Measurements from ENCODE around the gene TJAP1. TPM values are rescaled to one million over a fixed set of nuclear protein-coding genes. Genes with fewer than 3 reads are reported as not detected.

The TJAP1 gene
- total RNA-seq, 2 experiments from 2014 or later: 30.2 to 32.9 TPM

DNA sequence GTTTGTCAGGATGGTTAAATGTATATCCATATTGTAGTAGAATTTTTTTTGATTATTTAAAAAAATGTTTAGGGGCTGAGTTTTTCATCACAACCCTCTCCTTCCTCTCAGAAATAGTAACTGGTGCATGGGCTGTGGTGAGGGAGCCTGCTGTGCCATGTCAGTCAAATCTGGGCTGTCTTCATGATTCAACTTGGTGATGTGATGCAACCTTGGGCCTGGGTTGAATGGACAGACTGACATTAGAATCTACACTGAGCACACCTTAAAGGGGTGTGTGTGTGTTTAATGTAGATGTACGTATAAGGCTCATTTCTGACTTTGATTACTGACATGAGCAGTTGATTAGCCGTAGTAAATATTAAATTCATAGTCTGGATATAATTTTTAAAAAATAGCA is 3.7 kb downstream of the TJAP1 start:
- H3K27me3 Mint-ChIP-seq: no peaks in the 10 kb centered on the region
- CTCF ChIA-PET: interaction anchor here (0.7 kb wide), 1 partner anchor 20 kb away, joined by 3 read pairs; no protein-coding TSS in a partner anchor

DNA sequence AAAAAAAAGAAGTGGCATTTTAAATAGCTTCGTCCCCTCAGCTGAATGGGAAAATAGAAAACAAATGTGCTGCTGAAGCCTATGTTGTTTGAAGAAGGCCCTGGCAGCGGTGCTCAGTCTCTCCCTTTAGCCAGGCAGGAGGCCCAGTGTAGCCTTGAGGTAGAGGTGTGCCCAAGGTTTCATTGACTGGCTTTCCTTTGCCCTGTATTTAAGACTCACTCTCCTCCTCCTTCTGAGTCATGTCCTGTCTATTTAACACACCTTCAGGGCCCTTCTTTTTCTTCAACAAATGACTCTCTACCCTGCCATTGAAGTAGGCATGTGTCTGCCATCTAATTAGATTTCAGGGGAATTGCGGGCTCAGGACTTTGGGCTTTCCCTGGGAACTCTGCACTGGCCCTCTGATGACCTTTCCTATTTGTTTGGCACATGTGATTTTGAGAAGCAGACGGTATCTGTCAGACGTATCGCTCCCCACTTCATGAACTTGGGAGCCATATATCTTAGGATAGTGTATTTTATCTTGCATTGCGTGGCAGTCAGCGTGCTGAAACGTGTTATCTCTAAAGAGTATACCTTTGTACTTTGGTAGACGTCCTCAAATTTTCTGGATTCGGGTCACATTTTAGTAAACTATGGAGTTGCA is 4.3 kb downstream of the TJAP1 start:
- H3K9me3 Mint-ChIP-seq: no peaks in the 10 kb centered on the region
- intact Hi-C loops (cut with micrococcal nuclease): no loop called here
- H3K27ac Mint-ChIP-seq: no peak overlapping the region
- DNase-seq: no peak
- ATAC-seq: peak; percentile 25
- H3K4me3 Mint-ChIP-seq: no peak overlapping the region
- H3K27me3 Mint-ChIP-seq: no peaks in the 10 kb centered on the region
- H3K36me3 Mint-ChIP-seq (ENCODE audit: low read depth): peaks cover 10% of the 10 kb centered on the region
- ChIA-PET POLR2A (interaction anchor here (0.6 to 0.8 kb wide), 2 partner anchors 24 to 918 kb away, joined by 3 read pairs; no protein-coding TSS in a partner anchor), CTCF (no interaction called here)
- peaks cover 49% of the 10 kb centered on the region for H3K4me1 Mint-ChIP-seq (ENCODE audit: low read depth)
- TF ChIP-seq, protein P1, sequence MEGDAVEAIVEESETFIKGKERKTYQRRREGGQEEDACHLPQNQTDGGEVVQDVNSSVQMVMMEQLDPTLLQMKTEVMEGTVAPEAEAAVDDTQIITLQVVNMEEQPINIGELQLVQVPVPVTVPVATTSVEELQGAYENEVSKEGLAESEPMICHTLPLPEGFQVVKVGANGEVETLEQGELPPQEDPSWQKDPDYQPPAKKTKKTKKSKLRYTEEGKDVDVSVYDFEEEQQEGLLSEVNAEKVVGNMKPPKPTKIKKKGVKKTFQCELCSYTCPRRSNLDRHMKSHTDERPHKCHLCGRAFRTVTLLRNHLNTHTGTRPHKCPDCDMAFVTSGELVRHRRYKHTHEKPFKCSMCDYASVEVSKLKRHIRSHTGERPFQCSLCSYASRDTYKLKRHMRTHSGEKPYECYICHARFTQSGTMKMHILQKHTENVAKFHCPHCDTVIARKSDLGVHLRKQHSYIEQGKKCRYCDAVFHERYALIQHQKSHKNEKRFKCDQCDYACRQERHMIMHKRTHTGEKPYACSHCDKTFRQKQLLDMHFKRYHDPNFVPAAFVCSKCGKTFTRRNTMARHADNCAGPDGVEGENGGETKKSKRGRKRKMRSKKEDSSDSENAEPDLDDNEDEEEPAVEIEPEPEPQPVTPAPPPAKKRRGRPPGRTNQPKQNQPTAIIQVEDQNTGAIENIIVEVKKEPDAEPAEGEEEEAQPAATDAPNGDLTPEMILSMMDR (IDR thresholded peaks at IDR 0.05): no peak

More for the DNA sequence above, 3.7 kb downstream of the TJAP1 start:
- peak; percentile 40 for DNase-seq
- intact Hi-C loops (cut with micrococcal nuclease): no loop called here
- peak overlapping the region; percentile 27 for H3K27ac Mint-ChIP-seq
- TF ChIP-seq, protein P1 (IDR thresholded peaks at IDR 0.05): no peak
- ATAC-seq: no peak
- peaks cover 10% of the 10 kb centered on the region for H3K36me3 Mint-ChIP-seq (ENCODE audit: low read depth)
- POLR2A ChIA-PET: interaction anchor here (0.6 kb wide), 1 partner anchor 195 kb away, joined by 3 read pairs; no protein-coding TSS in a partner anchor
- no peak overlapping the region for H3K4me3 Mint-ChIP-seq
- H3K4me1 Mint-ChIP-seq (ENCODE audit: low read depth): peaks cover 52% of the 10 kb centered on the region
- no peaks in the 10 kb centered on the region for H3K9me3 Mint-ChIP-seq

DNA sequence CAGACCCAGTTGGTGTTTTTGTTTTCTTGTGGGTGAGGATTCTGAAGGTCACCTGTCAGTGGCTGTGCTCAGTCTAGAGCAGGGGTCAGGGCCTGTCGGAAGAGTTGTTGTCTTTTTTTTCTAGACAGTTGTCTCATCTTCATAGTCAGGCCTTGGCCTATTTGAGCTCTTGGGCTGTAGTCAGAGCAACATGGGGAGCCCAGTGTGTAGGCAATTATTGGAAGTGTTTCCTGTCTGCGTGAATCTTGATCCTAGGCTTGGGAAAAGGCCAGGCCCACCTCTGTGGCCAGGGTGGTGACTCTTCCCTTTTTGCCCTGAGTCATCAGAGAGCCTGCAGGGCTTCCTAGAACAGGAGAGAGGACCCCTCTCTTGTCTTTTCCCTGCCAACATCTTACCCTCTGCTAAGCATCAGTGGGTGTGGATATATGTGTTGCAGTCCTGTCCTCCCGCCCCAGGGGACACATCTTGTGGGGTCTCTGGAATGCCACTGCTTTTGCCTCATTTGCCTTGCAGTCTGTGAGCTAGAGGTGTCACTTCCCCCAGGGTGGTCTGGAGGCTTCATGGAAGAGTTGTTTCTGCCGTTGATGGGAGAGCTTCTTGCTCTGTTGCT is 11.4 kb downstream of the TJAP1 start:
- H3K4me3 Mint-ChIP-seq: no peak overlapping the region
- TF ChIP-seq, protein P1 (IDR thresholded peaks at IDR 0.05): no peak
- no peak for ATAC-seq
- H3K36me3 Mint-ChIP-seq (ENCODE audit: low read depth): no peaks in the 10 kb centered on the region
- intact Hi-C loops (cut with micrococcal nuclease): no loop called here
- H3K27ac Mint-ChIP-seq: no peak overlapping the region
- POLR2A ChIA-PET: interaction anchor here (1.1 kb wide), 1 partner anchor 11 kb away, joined by 3 read pairs; no protein-coding TSS in a partner anchor
- DNase-seq: no peak
- CTCF ChIA-PET: interaction anchor here (1.0 to 10.4 kb wide), 3 partner anchors 18 to 591 kb away, joined by 3 to 78 read pairs (median 18); no protein-coding TSS in a partner anchor
- no peaks in the 10 kb centered on the region for H3K27me3 Mint-ChIP-seq
- peaks cover 6% of the 10 kb centered on the region for H3K4me1 Mint-ChIP-seq (ENCODE audit: low read depth)
- H3K9me3 Mint-ChIP-seq: no peaks in the 10 kb centered on the region

DNA sequence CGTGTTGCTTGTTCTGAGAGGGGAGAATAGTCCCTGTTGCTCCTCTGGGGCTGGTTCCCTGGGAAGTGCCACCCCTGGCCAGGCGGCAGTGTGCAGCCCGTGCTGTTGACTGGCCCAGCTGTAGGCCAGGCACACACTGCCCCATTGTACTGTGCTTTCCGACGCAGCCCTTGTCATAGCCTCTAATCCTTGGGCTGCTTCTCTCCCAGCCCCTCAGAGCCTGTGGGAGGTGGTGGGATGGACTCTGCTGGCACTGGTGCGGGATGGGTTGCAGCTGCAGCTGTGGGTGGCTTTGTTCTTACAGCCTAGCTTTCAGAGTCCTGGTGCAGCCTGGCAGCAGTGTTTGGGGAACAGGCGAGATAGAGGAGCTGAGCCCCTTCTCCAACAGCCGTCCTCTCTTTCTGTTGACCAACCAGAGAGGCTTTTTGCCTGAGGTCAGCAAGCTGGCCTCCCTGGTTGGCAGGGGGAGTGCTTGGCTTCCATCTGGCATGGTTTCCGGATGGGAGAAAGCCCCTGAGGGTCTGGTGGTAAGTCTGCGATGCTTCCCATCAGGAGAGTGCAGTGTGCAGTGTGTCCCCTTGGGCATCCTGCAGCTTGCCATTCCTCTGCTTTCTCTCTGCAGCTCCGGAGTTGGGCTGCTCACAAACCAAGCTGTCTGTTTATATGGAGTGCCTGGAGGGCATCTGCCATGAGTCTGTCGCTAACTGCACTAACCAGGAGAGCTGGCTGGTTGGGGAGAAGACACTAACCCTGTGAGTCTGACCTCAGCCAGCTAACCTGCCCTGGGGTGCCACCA is 12.1 kb downstream of the TJAP1 start:
- TF ChIP-seq, protein P1 (IDR thresholded peaks at IDR 0.05): no peak
- intact Hi-C loops (cut with micrococcal nuclease): no loop called here
- no peak overlapping the region for H3K4me3 Mint-ChIP-seq
- DNase-seq (no peak), ATAC-seq (no peak)
- H3K27me3 Mint-ChIP-seq: no peaks in the 10 kb centered on the region
- ChIA-PET POLR2A (interaction anchor here (1.1 kb wide), 1 partner anchor 11 kb away, joined by 3 read pairs; no protein-coding TSS in a partner anchor), CTCF (interaction anchor here (1.0 to 10.4 kb wide), 3 partner anchors 17 to 591 kb away, joined by 3 to 78 read pairs (median 5); no protein-coding TSS in a partner anchor)
- H3K9me3 Mint-ChIP-seq: no peaks in the 10 kb centered on the region
- no peak overlapping the region for H3K27ac Mint-ChIP-seq
- H3K36me3 Mint-ChIP-seq (ENCODE audit: low read depth): no peaks in the 10 kb centered on the region
- H3K4me1 Mint-ChIP-seq (ENCODE audit: low read depth): peaks cover 11% of the 10 kb centered on the region
